Measurements from ENCODE around the gene MAF.

MAF gene

GRCh38 chr16:79595231-79595641 lies 5.3 kb downstream of the MAF start:
- TF ChIP-seq CTCF (IDR thresholded peaks at IDR 0.05; ENCODE audit: low read depth, low read length, missing control alignments): no peak
- H3K4me3 ChIP-seq (replicated peaks; ENCODE audit: low read depth, low read length): no peak overlapping the region
- DNase-seq (ENCODE audit: extremely low read depth, low read depth): no peak

DNA sequence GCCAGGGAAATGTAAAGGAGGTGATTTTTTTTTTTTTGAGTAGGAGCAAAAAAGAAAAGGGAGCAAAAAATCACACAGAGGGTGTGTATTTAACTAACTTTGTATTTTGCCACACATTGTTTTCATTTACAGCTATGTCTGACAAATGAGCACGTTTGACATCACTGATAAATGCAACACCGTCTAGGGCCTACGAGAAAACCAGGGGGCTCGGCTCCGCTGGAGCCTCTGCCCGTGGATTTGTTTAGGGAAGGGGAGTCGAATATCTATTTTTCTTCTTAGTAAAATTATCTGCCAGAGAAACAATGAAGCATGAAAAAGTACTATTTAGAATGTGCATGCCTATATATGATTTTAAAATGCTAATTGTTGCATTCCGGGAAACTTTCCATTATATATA lies 6.8 kb downstream of the MAF start:
- no peak overlapping the region for H3K4me3 ChIP-seq (replicated peaks; ENCODE audit: low read depth, low read length)
- no peak for TF ChIP-seq CTCF (IDR thresholded peaks at IDR 0.05; ENCODE audit: low read depth, low read length, missing control alignments)
- no peak for DNase-seq (ENCODE audit: extremely low read depth, low read depth)

DNA sequence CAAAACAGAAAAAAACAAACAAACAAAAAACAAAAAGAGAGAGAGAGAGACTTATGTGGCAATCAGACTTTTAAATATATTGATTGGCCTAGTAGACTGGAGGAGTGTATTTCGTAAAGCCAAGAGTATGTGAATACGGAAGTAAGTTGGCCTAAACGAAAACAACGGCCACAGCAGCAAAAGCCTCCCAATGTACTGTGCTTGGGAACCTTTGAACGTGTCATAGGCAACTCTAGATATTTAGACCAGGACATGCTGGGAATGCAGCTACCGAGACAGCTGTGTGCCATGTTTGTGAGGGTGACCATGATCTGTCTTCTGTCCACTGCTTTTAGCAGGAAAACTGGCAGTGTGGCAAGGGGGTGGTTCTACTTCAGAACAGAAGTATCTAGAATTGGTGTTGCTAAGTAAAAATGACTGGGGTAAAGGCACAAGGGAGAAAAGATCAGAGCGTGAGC lies 7.4 kb downstream of the MAF start:
- no peak for DNase-seq (ENCODE audit: extremely low read depth, low read depth)
- TF ChIP-seq CTCF (IDR thresholded peaks at IDR 0.05; ENCODE audit: low read depth, low read length, missing control alignments): no peak
- H3K4me3 ChIP-seq (replicated peaks; ENCODE audit: low read depth, low read length): no peak overlapping the region

GRCh38 chr16:79592186-79592585 lies 8.4 kb downstream of the MAF start:
- no peak overlapping the region for H3K4me3 ChIP-seq (replicated peaks; ENCODE audit: low read depth, low read length)
- no peak for TF ChIP-seq CTCF (IDR thresholded peaks at IDR 0.05; ENCODE audit: low read depth, low read length, missing control alignments)
- DNase-seq (ENCODE audit: extremely low read depth, low read depth): no peak

DNA sequence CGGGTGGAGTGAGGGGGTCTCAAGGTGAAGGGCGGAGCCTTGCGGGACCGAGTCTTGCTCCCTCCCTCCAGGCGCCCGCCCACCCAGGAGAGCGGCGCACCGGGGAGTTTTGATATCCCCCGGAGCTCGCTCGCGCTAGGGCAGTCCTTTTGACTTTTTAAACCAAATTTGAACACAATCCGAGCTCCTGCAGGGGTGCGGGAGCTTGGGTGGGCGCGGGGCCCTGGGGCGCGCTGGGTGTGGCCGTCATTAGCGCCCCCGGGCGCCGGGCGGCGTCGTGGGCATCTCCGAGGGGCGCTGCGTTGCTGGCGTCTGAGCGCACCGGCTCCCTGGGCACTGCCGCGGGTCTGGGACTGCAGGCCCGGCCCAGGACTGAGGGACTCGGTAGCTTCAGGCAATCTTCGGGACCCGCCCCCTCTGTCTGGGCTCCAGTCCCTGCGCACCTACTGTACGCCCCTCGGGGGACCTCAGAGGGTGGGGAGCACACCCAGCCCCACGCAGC lies 10.9 kb downstream of the MAF start:
- TF ChIP-seq CTCF (IDR thresholded peaks at IDR 0.05; ENCODE audit: low read depth, low read length, missing control alignments): no peak
- no peak for DNase-seq (ENCODE audit: extremely low read depth, low read depth)
- H3K4me3 ChIP-seq (replicated peaks; ENCODE audit: low read depth, low read length): no peak overlapping the region

GRCh38 chr16:79587897-79588296 lies 12.6 kb downstream of the MAF start:
- no peak for DNase-seq (ENCODE audit: extremely low read depth, low read depth)
- no peak for TF ChIP-seq CTCF (IDR thresholded peaks at IDR 0.05; ENCODE audit: low read depth, low read length, missing control alignments)
- no peak overlapping the region for H3K4me3 ChIP-seq (replicated peaks; ENCODE audit: low read depth, low read length)

- no peak for DNase-seq (ENCODE audit: extremely low read depth, low read depth)
- no peak for TF ChIP-seq CTCF (IDR thresholded peaks at IDR 0.05; ENCODE audit: low read depth, low read length, missing control alignments)
- no peak overlapping the region for H3K4me3 ChIP-seq (replicated peaks; ENCODE audit: low read depth, low read length)
These were observed 13.2 kb downstream of the MAF start for GRCh38 chr16:79587296-79587695.
